CD4-positive, alpha-beta T cell treated with Interferon gamma for 1 hour (primary cell): ENCODE data around the gene VDAC1.
A peak's percentile ranks its signal among the peaks of the same experiment; 100 is the strongest.
"Not testable (repeated sequence)": the region's sequence is repeated elsewhere in the genome, so short reads cannot be mapped to it uniquely, and the experiment has no call there.

Source experiments
- DNase-seq: peaks from one replicate; pipeline ENCODE4 v3.0.0-alpha.2; 2020

VDAC1 gene

GRCh38 chr5:133938039-133938821 is 66.5 kb downstream of the VDAC1 start:
- DNase-seq = no peak

DNA sequence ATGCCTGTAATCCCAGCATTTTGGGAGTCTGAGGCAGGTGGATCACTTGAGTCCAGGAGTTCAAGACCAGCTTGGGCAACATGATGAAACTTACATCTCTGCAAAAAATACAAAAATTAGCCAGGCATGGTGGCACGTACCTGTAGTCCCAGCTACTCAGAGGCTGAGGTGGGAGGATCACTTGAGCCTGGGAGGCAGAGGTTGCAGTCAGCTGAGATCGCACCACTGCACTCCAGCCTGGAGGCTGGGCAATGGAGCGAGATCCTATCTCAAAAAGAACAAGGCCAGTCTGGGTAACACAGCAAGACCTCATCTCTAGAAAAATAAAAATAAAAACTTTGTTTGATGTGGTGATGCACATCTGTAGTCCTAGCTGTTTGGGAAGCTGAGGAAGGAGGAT is 67.1 kb downstream of the VDAC1 start:
- not testable (repeated sequence) for DNase-seq

DNA sequence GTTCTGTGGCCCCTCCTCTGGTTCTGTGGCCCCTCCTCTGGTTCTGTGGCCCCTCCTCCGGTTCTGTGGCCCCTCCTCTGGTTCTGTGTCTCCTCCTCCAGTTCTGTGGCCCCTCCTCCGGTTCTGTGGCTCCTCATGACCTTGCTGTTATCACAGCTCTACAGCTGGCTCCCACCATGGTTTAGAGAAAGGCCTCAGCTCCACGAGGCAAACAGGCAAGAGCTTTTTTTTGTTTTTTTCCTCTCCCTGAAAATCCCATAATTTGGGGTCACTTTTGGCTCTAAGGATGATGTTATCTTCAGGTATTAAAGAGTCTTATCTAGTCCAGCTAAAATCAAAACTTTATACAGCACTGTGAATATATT is 68.1 kb downstream of the VDAC1 start:
- DNase-seq = peak; percentile 19

DNA sequence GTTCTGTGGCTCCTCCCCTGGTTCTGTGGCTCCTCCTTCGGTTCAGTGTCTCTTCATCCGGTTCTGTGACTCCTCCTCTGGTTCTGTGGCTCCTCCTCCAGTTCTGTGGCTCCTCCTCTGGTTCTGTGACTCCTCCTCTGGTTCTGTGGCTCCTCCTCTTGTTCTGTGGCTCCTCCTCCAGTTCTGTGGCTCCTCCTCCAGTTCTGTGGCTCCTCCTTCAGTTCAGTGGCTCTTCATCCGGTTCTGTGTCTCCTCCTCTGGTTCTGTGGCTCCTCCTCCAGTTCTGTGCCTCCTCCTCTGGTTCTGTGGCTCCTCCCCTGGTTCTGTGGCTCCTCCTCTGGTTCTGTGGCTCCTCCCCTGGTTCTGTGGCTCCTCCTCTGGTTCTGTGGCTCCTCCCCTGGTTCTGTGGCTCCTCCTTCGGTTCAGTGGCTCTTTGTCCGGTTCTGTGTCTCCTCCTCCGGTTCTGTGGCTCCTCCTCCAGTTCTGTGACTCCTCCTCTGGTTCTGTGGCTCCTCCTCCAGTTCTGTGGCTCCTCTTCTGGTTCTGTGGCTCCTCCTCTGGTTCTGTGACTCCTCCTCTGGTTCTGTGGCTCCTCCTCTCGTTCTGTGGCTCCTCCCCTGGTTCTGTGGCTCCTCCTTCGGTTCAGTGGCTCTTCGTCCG is 68.7 kb downstream of the VDAC1 start:
- DNase-seq = not testable (repeated sequence)

- DNase-seq = no peak
These were observed 69.2 kb downstream of the VDAC1 start for GRCh38 chr5:133935667-133935940.

- peak; percentile 58 for DNase-seq
These were observed 69.7 kb downstream of the VDAC1 start for GRCh38 chr5:133934822-133935666.

GRCh38 chr5:133934311-133934710 is 70.5 kb downstream of the VDAC1 start:
- no peak for DNase-seq

- no peak for DNase-seq
These were observed 71.0 kb downstream of the VDAC1 start for GRCh38 chr5:133933670-133934295.

DNA sequence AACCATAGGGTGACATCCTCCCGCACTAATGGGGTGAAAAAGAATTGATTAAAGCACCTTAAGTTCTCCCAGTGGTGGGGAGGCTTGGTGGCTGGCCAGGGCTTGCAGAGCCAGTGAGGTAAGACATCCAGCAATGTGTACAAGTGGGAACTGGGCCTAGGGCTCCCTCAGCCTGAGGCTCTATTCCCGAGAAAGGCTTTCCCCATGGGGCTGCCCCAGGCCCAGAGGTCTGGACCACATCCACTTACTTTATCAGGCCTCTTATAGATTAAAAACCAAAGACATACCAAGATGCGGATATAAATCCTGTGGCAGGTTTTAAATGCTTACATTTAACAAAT is 71.6 kb downstream of the VDAC1 start:
- DNase-seq = no peak

GRCh38 chr5:133932441-133933168 is 72.2 kb downstream of the VDAC1 start:
- peak; percentile 67 for DNase-seq

- no peak for DNase-seq
These were observed 73.2 kb downstream of the VDAC1 start for GRCh38 chr5:133931546-133931945.

DNA sequence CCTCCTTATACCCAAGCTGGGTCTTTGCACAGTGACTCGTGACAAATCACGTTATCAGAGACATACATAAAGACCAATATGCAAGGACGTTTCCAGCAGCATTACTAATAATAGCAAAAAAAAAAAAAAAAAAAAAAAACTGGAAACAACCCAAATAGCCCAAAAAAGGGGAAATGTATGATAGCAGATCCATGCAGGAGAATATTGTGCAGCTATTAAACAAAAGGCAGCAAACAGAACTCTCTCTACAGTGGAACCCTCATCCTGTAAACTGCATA is 74.0 kb downstream of the VDAC1 start:
- DNase-seq = no peak

- DNase-seq = peak; percentile 53
These were observed 74.5 kb downstream of the VDAC1 start for GRCh38 chr5:133930061-133930812.

DNA sequence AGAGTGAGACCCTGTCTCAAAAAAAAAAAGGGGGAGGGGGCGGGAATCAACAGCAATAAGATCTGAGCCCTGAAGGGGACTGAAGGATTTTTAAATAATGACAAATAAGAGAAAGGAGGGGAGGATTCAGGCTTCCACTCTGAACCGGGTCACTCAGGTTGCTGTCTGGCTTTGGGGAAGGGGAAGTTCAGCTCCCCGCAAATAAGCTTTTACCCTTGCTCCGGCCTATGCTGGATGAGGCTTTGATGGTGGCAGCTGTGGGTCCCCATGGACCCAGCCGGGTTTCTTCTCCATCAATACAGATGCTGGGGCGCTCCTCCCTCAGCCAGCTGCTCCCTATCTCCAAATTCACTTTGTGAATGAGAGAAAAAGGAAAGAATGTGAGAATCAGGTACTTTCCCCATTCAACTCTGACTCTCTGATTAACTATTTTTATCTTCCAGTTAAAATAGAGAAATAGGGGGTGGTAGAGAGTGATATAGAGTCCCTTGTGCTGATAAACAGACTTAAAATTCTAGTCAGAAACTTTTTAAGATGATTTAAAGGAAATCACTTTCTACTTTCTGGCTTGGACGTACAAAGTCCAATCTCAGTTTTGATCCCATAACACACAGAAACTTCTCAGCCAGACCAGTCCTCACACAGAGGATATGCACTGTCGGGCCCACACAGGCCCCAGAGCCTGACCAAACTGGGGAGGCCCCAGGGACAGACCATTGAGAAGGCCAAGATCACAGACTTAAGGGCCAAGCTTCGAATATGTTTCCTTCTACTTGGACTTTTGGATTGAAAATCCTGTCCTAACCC is 76.0 kb downstream of the VDAC1 start:
- peak; percentile 34 for DNase-seq

DNA sequence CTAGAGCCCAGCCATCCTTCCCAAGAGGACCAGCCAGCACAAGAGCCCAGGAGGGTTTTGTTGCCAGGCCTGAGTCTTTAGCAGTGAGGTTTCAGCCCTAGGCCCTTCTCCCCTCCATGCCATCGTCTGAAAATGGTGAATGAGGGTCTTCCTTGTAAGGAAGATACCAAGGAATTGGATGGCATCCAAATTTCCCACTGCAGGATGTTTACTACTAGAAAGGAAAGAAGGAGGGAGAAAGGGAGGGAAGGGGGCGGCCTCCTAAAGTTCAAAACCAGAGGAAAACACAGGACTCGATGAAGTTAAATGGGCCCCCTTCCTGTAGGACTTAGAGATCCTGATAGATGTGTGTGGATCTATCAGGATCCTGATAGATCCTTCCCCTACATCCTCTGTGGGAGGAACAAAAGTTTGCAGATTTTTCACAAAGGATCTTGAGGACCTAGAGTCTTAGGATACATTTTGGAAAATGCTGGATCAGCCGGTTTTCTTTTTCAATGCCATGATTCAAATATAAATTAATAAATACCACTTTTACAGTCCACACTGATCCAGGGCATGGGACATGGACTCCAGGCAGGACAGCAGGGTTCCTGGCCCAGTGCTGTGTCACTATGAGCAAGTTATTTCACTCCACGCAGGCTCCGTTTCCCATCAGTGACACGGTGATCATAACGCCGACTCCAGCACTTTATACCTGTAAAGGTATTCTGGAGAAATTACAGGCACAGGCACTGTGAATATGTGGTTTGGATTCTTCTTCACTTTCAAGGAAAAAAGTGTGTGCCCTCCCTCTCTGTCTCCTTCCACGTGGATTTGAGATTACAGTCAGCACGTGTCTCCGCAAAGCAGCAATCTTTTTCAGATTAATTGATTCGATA is 77.2 kb downstream of the VDAC1 start:
- no peak for DNase-seq

GRCh38 chr5:133926489-133927299 is 78.1 kb downstream of the VDAC1 start:
- no peak for DNase-seq

DNA sequence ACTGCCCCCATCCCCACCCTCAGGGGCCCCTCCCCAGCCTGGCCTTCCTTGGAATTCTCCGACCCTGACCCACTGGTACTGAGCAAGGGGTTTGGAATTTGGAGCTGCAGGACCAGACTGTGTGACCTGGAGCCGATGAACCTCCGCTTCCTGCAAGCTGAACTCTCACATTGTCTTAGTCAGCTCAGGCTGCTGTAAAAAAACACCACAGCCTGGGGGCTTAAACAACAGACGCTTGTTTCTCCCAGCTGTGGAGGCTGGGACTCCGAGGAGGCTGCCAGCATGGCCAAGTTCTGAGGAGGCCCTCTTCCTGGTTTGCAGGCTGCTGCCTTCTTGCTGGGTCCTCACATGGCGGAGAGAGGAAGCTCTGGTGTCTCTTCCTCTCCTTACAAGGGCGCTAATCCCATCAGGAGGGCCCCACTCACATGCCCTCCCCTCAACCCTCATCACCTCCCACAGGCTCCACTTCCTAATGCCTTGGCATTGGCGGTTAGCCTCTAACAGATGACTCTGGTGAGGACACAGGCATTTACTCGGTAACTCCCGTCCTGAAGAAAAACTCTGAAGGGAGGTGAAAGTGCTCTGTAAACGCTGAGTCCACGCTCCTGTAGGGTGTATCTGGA is 78.8 kb downstream of the VDAC1 start:
- DNase-seq = no peak

GRCh38 chr5:133925269-133925668 is 79.5 kb downstream of the VDAC1 start:
- no peak for DNase-seq
